ENCODE measurements around the gene CTNND2. TPM values are rescaled to one million over a fixed set of nuclear protein-coding genes. Genes with fewer than 3 reads are reported as not detected.

Gene CTNND2
- polyA plus RNA-seq, 1 of the 3 experiments (the other 2 are of a cell fraction), result not detected

- TF ChIP-seq USF1 (IDR thresholded peaks at IDR 0.05; ENCODE audit: borderline replicate concordance, low read depth), result no peak
- no peak for TF ChIP-seq RXRA (IDR thresholded peaks at IDR 0.05; ENCODE audit: borderline replicate concordance, low read depth)
- no peak for TF ChIP-seq ZBTB33 (IDR thresholded peaks at IDR 0.05; ENCODE audit: borderline replicate concordance, low read depth)
- TF ChIP-seq FOXJ3 (CRISPR knock-in tag; IDR thresholded peaks at IDR 0.05), result no peak
- no peak for TF ChIP-seq GABPA (IDR thresholded peaks at IDR 0.05; ENCODE audit: low read depth)
- TF ChIP-seq JUND (IDR thresholded peaks at IDR 0.05), result no peak
- no peak for TF ChIP-seq SMC3 (IDR thresholded peaks at IDR 0.05; ENCODE audit: low read depth, low read length)
Measured at GRCh38 chr5:11906497-11906896, 2.3 kb upstream of the CTNND2 start (continued).

GRCh38 chr5:11905206-11905605 lies 960 bp upstream of the CTNND2 start:
- DNase-seq, result no peak
- Histone ChIP-seq H3K4me1 (ENCODE audit: control insufficient read depth in 1 of 2, insufficient read depth in 2 of 2, low read depth in 1 of 2, low read length in 1 of 2) (no peaks in the 10 kb centered on the region), H3K9me3 (no peaks in the 10 kb centered on the region), H4K20me1 (ENCODE audit: insufficient read depth) (no peaks in the 10 kb centered on the region), H3K9ac (no peak overlapping the region), H3F3A (replicated peaks; ENCODE audit: insufficient read depth) (no peaks in the 10 kb centered on the region), H3K9me2 (no peaks in the 10 kb centered on the region), H3K36me3 (replicated peaks in 1 of 2; ENCODE audit: control insufficient read depth in 1 of 2, insufficient read depth in 2 of 2, low read length in 1 of 2) (no peaks in the 10 kb centered on the region), H3K4me2 (no peak overlapping the region), H3K79me2 (ENCODE audit: insufficient read depth) (no peaks in the 10 kb centered on the region), H3K27ac (ENCODE audit: low read depth in 2 of 2, low read length in 1 of 2) (no peak overlapping the region), H2AFZ (ENCODE audit: low read depth) (no peak overlapping the region), H3K27me3 (ENCODE audit: insufficient read depth) (peaks cover 26% of the 10 kb centered on the region), H3K4me3 (ENCODE audit: low read depth in 2 of 2, low read length in 1 of 2) (no peak overlapping the region)
- ChIA-PET POLR2A (no interaction called here), CTCF (no interaction called here)
- 11% methylated on average over 12 of the region's 12 CpGs for WGBS (ENCODE audit: low lambda C conversion rate)
- no peak for TF ChIP-seq TCF12 (IDR thresholded peaks at IDR 0.05)
- TF ChIP-seq ELF1 (IDR thresholded peaks at IDR 0.05), result no peak
- TF ChIP-seq USF2 (IDR thresholded peaks at IDR 0.05; ENCODE audit: borderline replicate concordance, low read depth, low read length), result no peak
- TF ChIP-seq CTCF (IDR thresholded peaks at IDR 0.05), result no peak
- TF ChIP-seq RCOR1 (IDR thresholded peaks at IDR 0.05; ENCODE audit: low read length), result no peak
- no peak for TF ChIP-seq RAD21 (IDR thresholded peaks at IDR 0.05; ENCODE audit: low read length)
- TF ChIP-seq MAX (IDR thresholded peaks at IDR 0.05; ENCODE audit: low read depth), result no peak
- TF ChIP-seq MEF2A (IDR thresholded peaks at IDR 0.05; ENCODE audit: borderline replicate concordance, low read depth), result no peak
- TF ChIP-seq YY1 (IDR thresholded peaks at IDR 0.05; ENCODE audit: low read depth), result no peak
- TF ChIP-seq RXRA (IDR thresholded peaks at IDR 0.05; ENCODE audit: borderline replicate concordance, low read depth), result no peak
- no peak for TF ChIP-seq TEAD4 (IDR thresholded peaks at IDR 0.05; ENCODE audit: borderline replicate concordance, insufficient read depth)
- TF ChIP-seq EZH2phosphoT487 (IDR thresholded peaks at IDR 0.05; ENCODE audit: borderline replicate concordance, low read depth), result no peak
- no peak for TF ChIP-seq NFIC (IDR thresholded peaks at IDR 0.05; ENCODE audit: borderline replicate concordance)
- no peak for TF ChIP-seq EP300 (IDR thresholded peaks at IDR 0.05; ENCODE audit: borderline replicate concordance in 1 of 2, low read depth in 1 of 2, low read length in 1 of 2)
- TF ChIP-seq FOSL2 (IDR thresholded peaks at IDR 0.05; ENCODE audit: borderline replicate concordance, low read depth), result no peak
- no peak for TF ChIP-seq ZBTB33 (IDR thresholded peaks at IDR 0.05; ENCODE audit: borderline replicate concordance, low read depth)

All from SK-N-SH (cell line).